Measurements from ENCODE around the gene ACBD6. TPM values are rescaled to one million over a fixed set of nuclear protein-coding genes. Genes with fewer than 3 reads are reported as not detected.

ACBD6 gene
- total and polyA plus RNA-seq, 2 of the 4 experiments (the other 2 are of a cell fraction) = 52.5 to 59.1 TPM

GRCh38 chr1:180278596-180279395, 223.6 kb downstream of the ACBD6 start:
- DNase-seq (peak; percentile 15), ATAC-seq (ENCODE audit: low read depth) (peak; percentile 73)
- no peaks in the 10 kb centered on the region for H3K27me3 ChIP-seq (ENCODE audit: control insufficient read depth, insufficient read depth, low read length)
- peak overlapping the region; percentile 48; the same call in 1 of the 2 replicates for H2AK5ac ChIP-seq (ENCODE audit: low read depth, low read length)
- ChIA-PET POLR2A (ENCODE audit: unreplicated experiment) (no interaction called here), CTCF (interaction anchor here (0.6 kb wide), 1 partner anchor 138 kb away, joined by 4 read pairs; no protein-coding TSS in a partner anchor)
- WGBS, 2 experiments (ENCODE audit: extremely low coverage in 2 of 2, insufficient read length in 1 of 2) = 100% methylated on average over 1 of the region's 9 CpGs; no CpG with 5 or more reads in 1 of the 2 experiments
- peaks cover 29% of the 10 kb centered on the region for H3K36me3 ChIP-seq (ENCODE audit: control insufficient read depth, insufficient read depth, low read length)
- H3K4ac ChIP-seq (ENCODE audit: low read depth, low read length) = no peak overlapping the region; the same call in 1 of the 2 replicates
- H3K79me1 ChIP-seq (ENCODE audit: low read depth in 1 of 2, low read length in 2 of 2) = no peaks in the 10 kb centered on the region
- H3K4me1 ChIP-seq (ENCODE audit: control insufficient read depth, insufficient read depth, low read length) = peaks cover 2% of the 10 kb centered on the region; the same call in 1 of the 2 replicates
- peak overlapping the region; percentile 5 for H2AK9ac ChIP-seq (replicated peaks; ENCODE audit: low read depth, low read length, poor library complexity)
- no peak overlapping the region; the same call in 1 of the 2 replicates for H4K91ac ChIP-seq (ENCODE audit: insufficient read depth, low read depth, low read length)
- H2BK20ac ChIP-seq (ENCODE audit: low read depth, low read length) = no peak overlapping the region
- no peak overlapping the region for H3K18ac ChIP-seq (ENCODE audit: low read depth, low read length)
- dilution Hi-C loops (cut with HindIII; ENCODE audit: low sequenced_read_pairs, unreplicated experiment) (no loop called here), in situ Hi-C loops (cut with MboI; ENCODE audit: low sequenced_read_pairs) (no loop called here), intact Hi-C loops (cut with micrococcal nuclease) (loop anchor here (5.0 kb wide), 1 partner anchor 139 kb away; no protein-coding TSS in a partner anchor)
- H2BK5ac ChIP-seq (ENCODE audit: low read depth, low read length, poor library complexity, severe bottlenecking) = no peak overlapping the region
- H3K27ac ChIP-seq (ENCODE audit: insufficient read depth, low read length) = no peak overlapping the region
- BruUV-seq (replicated peaks) = no TSS peak
- H2AFZ ChIP-seq (replicated peaks; ENCODE audit: low read length, poor library complexity) = no peak overlapping the region
- no peak overlapping the region for H3K23ac ChIP-seq (ENCODE audit: low read depth, low read length)
- H3K14ac ChIP-seq (replicated peaks; ENCODE audit: low read depth, low read length) = no peak overlapping the region
- H3K4me2 ChIP-seq (ENCODE audit: low read depth, low read length) = no peak overlapping the region
- H4K8ac ChIP-seq (ENCODE audit: low read depth in 2 of 2, low read length in 2 of 2) = no peak overlapping the region; a peak in 1 of 4 replicates
- no peak overlapping the region for H3K4me3 ChIP-seq (ENCODE audit: insufficient read depth, low read depth, low read length)
- H2BK120ac ChIP-seq (ENCODE audit: low read depth, low read length) = no peak overlapping the region
- H3K9me3 ChIP-seq (ENCODE audit: control insufficient read depth, insufficient read depth, low read length) = no peaks in the 10 kb centered on the region
- no peak for TF ChIP-seq CTCF (conservative IDR thresholded peaks at IDR 0.05; ENCODE audit: low read depth, low read length)
- no peak for TF ChIP-seq NFE2L2 (IDR thresholded peaks at IDR 0.05; ENCODE audit: low read depth, low read length)
- no peak for TF ChIP-seq POLR2A (IDR thresholded peaks at IDR 0.05; ENCODE audit: low read depth, low read length)
- no peak for TF ChIP-seq FOS (IDR thresholded peaks at IDR 0.05; ENCODE audit: low read depth, low read length)
- no peak overlapping the region for H2BK15ac ChIP-seq (ENCODE audit: low read depth, low read length)
- peaks cover 3% of the 10 kb centered on the region; the same call in 1 of the 2 replicates for H4K20me1 ChIP-seq (ENCODE audit: insufficient read depth, low read length)
- H3K56ac ChIP-seq (ENCODE audit: extremely low read depth, insufficient read depth, low read length) = no peak overlapping the region
- H4K5ac ChIP-seq (ENCODE audit: low read depth, low read length) = no peak overlapping the region
- no peak overlapping the region for H3K9ac ChIP-seq (ENCODE audit: low read depth, low read length)
- peaks cover 8% of the 10 kb centered on the region for H3K9me1 ChIP-seq (ENCODE audit: insufficient read depth, low read length)
